Peyer's patch (tissue), 4 donors: Measurements from ENCODE around the gene CMTM8. TPM values are rescaled to one million over a fixed set of nuclear protein-coding genes. Genes with fewer than 3 reads are reported as not detected.

Experiments
- DNase-seq, 3 donors: peaks; one replicate each; pipeline ENCODE4 v3.0.0-alpha.2; 2017 to 2019
- H3K27ac ChIP-seq, 4 donors: fragments of 200-600 bp; sonication (generic); one replicate each; pipeline ENCODE4 v1.5.1; 2016 to 2019
- H3K27me3 ChIP-seq, 2 donors: fragments of 200-600 bp; sonication (generic); one replicate each; pipeline ENCODE4 v1.5.1; 2019
- H3K36me3 ChIP-seq, 3 donors: fragments of 200-600 bp; sonication (generic); one replicate each; pipeline ENCODE4 v1.5.1; 2016 to 2019
- H3K4me1 ChIP-seq, 4 donors: fragments of 200-600 bp; sonication (generic); one replicate each; pipeline ENCODE4 v1.5.1; 2016 to 2019
- H3K4me3 ChIP-seq, 4 donors: fragments of 200-600 bp; sonication (generic); 1 replicate in 3 of 4; 2 replicates in 1 of 4; pipeline ENCODE4 v1.5.1; 2016 to 2019; ENCODE audit warnings: mild to moderate bottlenecking in 1 of 4
- H3K9me3 ChIP-seq, 4 donors: fragments of 200-600 bp; sonication (generic); one replicate each; pipeline ENCODE4 v1.5.1; 2016 to 2019; ENCODE audit warnings: mild to moderate bottlenecking in 1 of 4
- POLR2A ChIP-seq, 2 donors: fragments of 450-650 bp; IDR thresholded peaks; one replicate each; pipeline ENCODE4 v1.5.1; 2017; ENCODE audit warnings: antibody characterized with exemption in 2 of 2, mild to moderate bottlenecking in 2 of 2, moderate library complexity in 2 of 2
- total RNA-seq, 4 donors: library from RNA; depleted of rRNA; stranded (reverse); fragments of >200 nt; gene quantifications; one replicate each; pipeline ENCODE4 v1.1.0, GENCODE V29; 2016
- TF ChIP-seq, protein P1 (sequence below), 6 experiments: fragments of 450-650 bp in 4 of 6; fragments of 200-600 bp in 2 of 6; sonication (generic) in 1 of 6; IDR thresholded peaks; one replicate each; pipeline ENCODE4 v1.5.1; 2017 to 2019; ENCODE audit warnings: antibody characterized with exemption in 6 of 6, mild to moderate bottlenecking in 3 of 6, moderate library complexity in 1 of 6

Gene CMTM8
- total RNA-seq, 4 donors from 2014 or later: 7.1 to 16.5 (median 13.1) TPM; not detected in 1

DNA sequence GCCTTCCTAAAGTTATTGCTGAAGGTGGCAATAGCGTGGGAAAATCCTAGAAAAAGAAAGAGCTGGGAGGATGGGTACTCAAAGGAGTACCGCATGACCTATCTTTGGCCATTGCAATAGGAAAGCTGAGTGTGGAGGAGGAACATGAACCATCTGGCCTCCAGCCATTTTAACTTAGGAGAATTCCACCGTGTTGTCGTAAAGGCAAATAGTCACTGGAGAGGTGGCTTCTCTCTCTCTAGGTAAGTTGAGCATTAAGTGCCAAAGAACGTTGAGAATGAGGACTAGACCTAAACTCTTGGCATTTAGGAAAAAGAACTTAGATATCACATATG, 137.1 kb downstream of the CMTM8 start:
- Histone ChIP-seq H3K9me3 (no peaks in the 10 kb centered on the region), H3K4me1 (no peaks in the 10 kb centered on the region), H3K36me3 (no peaks in the 10 kb centered on the region), H3K27ac (no peak overlapping the region), H3K27me3 (no peaks in the 10 kb centered on the region), H3K4me3 (no peak overlapping the region)
- TF ChIP-seq, protein P1, sequence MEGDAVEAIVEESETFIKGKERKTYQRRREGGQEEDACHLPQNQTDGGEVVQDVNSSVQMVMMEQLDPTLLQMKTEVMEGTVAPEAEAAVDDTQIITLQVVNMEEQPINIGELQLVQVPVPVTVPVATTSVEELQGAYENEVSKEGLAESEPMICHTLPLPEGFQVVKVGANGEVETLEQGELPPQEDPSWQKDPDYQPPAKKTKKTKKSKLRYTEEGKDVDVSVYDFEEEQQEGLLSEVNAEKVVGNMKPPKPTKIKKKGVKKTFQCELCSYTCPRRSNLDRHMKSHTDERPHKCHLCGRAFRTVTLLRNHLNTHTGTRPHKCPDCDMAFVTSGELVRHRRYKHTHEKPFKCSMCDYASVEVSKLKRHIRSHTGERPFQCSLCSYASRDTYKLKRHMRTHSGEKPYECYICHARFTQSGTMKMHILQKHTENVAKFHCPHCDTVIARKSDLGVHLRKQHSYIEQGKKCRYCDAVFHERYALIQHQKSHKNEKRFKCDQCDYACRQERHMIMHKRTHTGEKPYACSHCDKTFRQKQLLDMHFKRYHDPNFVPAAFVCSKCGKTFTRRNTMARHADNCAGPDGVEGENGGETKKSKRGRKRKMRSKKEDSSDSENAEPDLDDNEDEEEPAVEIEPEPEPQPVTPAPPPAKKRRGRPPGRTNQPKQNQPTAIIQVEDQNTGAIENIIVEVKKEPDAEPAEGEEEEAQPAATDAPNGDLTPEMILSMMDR (IDR thresholded peaks at IDR 0.05): no peak
- no peak for TF ChIP-seq POLR2A (IDR thresholded peaks at IDR 0.05)
- no peak for DNase-seq

DNA sequence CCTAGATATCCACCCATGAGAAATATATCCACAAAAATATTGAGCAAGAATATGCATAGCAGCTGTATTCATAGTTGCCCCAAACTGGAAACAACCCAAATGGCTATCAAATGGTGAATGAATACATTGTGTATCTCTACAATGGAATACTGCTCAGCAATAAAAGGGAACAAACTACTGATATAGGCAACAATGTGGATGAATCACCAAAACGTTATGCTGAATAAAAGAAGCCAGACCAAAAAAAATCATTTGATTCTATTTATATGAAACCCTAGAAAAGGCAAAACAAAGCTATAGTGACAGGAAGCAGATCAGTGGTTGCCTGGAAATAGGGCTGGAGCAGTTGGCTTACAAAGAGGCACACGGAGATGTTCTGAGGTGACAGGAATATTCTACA, 137.6 kb downstream of the CMTM8 start:
- Histone ChIP-seq H3K27me3 (no peaks in the 10 kb centered on the region), H3K27ac (no peak overlapping the region), H3K36me3 (no peaks in the 10 kb centered on the region), H3K4me1 (no peaks in the 10 kb centered on the region), H3K4me3 (no peak overlapping the region), H3K9me3 (no peaks in the 10 kb centered on the region)
- no peak for DNase-seq
- TF ChIP-seq, protein P1 (IDR thresholded peaks at IDR 0.05): no peak
- TF ChIP-seq POLR2A (IDR thresholded peaks at IDR 0.05): no peak

DNA sequence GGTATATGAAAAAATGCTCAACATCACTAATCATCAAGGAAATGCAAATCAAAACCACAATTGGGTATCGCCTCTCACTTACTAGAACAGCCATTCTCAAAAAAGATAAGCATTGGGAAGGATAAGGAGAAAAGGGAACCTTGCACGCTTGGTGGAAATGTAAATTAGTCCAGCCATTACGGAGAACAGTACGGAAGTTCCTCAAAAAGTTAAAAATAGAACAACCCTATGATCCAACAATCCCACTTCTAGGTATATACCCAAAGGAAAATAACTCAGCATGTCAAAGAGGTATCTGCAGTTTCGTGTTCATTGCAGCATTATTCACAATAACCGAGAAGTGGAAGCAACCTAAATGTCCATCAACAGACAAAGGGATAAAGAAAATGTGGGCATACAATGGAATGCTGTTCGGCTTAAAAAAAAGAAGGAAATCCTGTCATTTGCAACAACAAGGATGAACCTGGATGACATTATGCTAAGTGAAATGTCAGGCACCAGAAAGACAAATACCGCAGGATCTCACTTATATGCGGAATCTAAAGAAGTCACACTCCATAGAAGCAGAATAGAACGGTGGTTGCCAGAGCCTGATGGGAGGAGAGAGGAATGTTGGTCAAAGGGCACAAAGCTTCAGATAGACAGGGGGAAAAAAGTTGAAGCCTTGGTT, 141.5 kb downstream of the CMTM8 start:
- DNase-seq: no peak
- Histone ChIP-seq H3K9me3 (no peaks in the 10 kb centered on the region), H3K27me3 (no peaks in the 10 kb centered on the region), H3K36me3 (no peaks in the 10 kb centered on the region), H3K4me3 (no peak overlapping the region), H3K4me1 (no peaks in the 10 kb centered on the region), H3K27ac (no peak overlapping the region)
- TF ChIP-seq POLR2A (IDR thresholded peaks at IDR 0.05): no peak
- TF ChIP-seq, protein P1 (IDR thresholded peaks at IDR 0.05): no peak

GRCh38 chr3:32381922-32382321, 143.4 kb downstream of the CMTM8 start:
- DNase-seq: no peak
- Histone ChIP-seq H3K4me1 (no peaks in the 10 kb centered on the region), H3K4me3 (no peak overlapping the region), H3K36me3 (no peaks in the 10 kb centered on the region), H3K27me3 (no peaks in the 10 kb centered on the region), H3K9me3 (no peaks in the 10 kb centered on the region), H3K27ac (no peak overlapping the region)
- TF ChIP-seq POLR2A (IDR thresholded peaks at IDR 0.05): no peak
- TF ChIP-seq, protein P1 (IDR thresholded peaks at IDR 0.05): no peak

- no peaks in the 10 kb centered on the region for H3K27me3 ChIP-seq
- H3K4me3 ChIP-seq: no peak overlapping the region
- H3K36me3 ChIP-seq: no peaks in the 10 kb centered on the region
- no peak for TF ChIP-seq POLR2A (IDR thresholded peaks at IDR 0.05)
- TF ChIP-seq, protein P1 (IDR thresholded peaks at IDR 0.05): no peak
- no peak for DNase-seq
- no peak overlapping the region for H3K27ac ChIP-seq
- no peaks in the 10 kb centered on the region for H3K4me1 ChIP-seq
- no peaks in the 10 kb centered on the region for H3K9me3 ChIP-seq
These were observed 144.7 kb downstream of the CMTM8 start for GRCh38 chr3:32383136-32383711.
